ENCODE results near the gene PLS1. TPM values are rescaled to one million over a fixed set of nuclear protein-coding genes. Genes with fewer than 3 reads are reported as not detected.
"Not testable (repeated sequence)": the region's sequence is repeated elsewhere in the genome, so short reads cannot be mapped to it uniquely, and the experiment has no call there.

The PLS1 gene, protein sequence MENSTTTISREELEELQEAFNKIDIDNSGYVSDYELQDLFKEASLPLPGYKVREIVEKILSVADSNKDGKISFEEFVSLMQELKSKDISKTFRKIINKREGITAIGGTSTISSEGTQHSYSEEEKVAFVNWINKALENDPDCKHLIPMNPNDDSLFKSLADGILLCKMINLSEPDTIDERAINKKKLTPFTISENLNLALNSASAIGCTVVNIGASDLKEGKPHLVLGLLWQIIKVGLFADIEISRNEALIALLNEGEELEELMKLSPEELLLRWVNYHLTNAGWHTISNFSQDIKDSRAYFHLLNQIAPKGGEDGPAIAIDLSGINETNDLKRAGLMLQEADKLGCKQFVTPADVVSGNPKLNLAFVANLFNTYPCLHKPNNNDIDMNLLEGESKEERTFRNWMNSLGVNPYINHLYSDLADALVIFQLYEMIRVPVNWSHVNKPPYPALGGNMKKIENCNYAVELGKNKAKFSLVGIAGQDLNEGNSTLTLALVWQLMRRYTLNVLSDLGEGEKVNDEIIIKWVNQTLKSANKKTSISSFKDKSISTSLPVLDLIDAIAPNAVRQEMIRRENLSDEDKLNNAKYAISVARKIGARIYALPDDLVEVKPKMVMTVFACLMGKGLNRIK
- 4.3 TPM for polyA plus RNA-seq (2013)

- POLR2A ChIA-PET = no interaction called here
- CTCF ChIA-PET = interaction anchor here (0.7 to 1.3 kb wide), 3 partner anchors 33 to 118 kb away, joined by 3 read pairs; no protein-coding TSS in a partner anchor
- WGBS (ENCODE audit: insufficient coverage) = under 1% methylated on average over 46 of the region's 56 CpGs
- Histone ChIP-seq H3K4me3 (ENCODE audit: control insufficient read depth in 1 of 7, extremely low read depth in 1 of 7, insufficient read depth in 4 of 7, low read depth in 2 of 7, low read length in 6 of 7) (peak within 1 kb of the TSS; percentile 72 to 97 (median 87)), H3K4me1 (ENCODE audit: control extremely low read depth in 1 of 4, control insufficient read depth in 4 of 4, insufficient read depth in 4 of 4, low read length in 3 of 4) (peaks cover 6 to 29% (median 19%) of the 10 kb centered on the region in 4 experiments), H3K27ac (ENCODE audit: insufficient read depth in 1 of 2, low read depth in 1 of 2, low read length in 2 of 2, poor library complexity in 1 of 2, severe bottlenecking in 2 of 2) (peak within 1 kb of the TSS in 1 of 2 experiments; percentile 45), H3K27me3 (replicated peaks in 2 of 5; ENCODE audit: control insufficient read depth in 4 of 5, insufficient read depth in 5 of 5, low read length in 4 of 5) (no peaks in the 10 kb centered on the region), H3K36me3 (ENCODE audit: control insufficient read depth in 4 of 4, insufficient read depth in 4 of 4, low read length in 3 of 4) (no peaks in the 10 kb centered on the region), H3K9me3 (ENCODE audit: control extremely low read depth in 1 of 5, control insufficient read depth in 4 of 5, insufficient read depth in 2 of 5, low read depth in 1 of 5, low read length in 4 of 5) (no peaks in the 10 kb centered on the region)
- DNase-seq = peak; percentile 87 to 93 (median 91)
Measured at GRCh38 chr3:142595951-142596725, at the start of gene PLS1. Gene PLS1 (plus strand): TSS chr3:142596393. CDS start chr3:142664238, 67,845 bp downstream.

DNA sequence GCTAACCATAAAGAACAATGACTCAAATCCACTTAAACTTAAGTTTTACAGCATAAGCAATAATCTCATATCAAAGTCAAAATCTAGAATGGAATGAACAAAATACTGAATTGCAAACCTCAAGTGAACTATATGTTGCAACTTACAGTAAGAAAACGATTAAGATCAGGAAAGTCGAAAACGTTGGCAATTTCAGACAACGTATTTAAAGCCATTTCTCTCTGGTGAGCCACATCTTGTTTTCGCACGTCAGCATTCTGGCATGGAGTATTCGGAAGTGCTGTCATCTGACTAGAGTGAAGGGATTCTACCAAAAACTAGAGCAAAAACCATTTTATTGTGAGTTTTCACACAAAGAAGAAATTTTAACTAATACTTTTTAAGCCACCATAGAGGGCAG, 46.2 kb upstream of the PLS1 start:
- H3K27ac ChIP-seq (ENCODE audit: insufficient read depth in 1 of 2, low read depth in 1 of 2, low read length in 2 of 2, poor library complexity in 1 of 2, severe bottlenecking in 2 of 2) = no peak overlapping the region
- 97% methylated on average over 6 of the region's 7 CpGs for WGBS (ENCODE audit: insufficient coverage)
- no peaks in the 10 kb centered on the region for H3K4me1 ChIP-seq (ENCODE audit: control extremely low read depth in 1 of 4, control insufficient read depth in 4 of 4, insufficient read depth in 4 of 4, low read length in 3 of 4)
- POLR2A ChIA-PET = interaction anchor here (0.6 kb wide), 1 partner anchor 16 kb away, joined by 3 read pairs; no protein-coding TSS in a partner anchor
- CTCF ChIA-PET = no interaction called here
- H3K4me3 ChIP-seq (ENCODE audit: control insufficient read depth in 1 of 7, extremely low read depth in 1 of 7, insufficient read depth in 4 of 7, low read depth in 2 of 7, low read length in 6 of 7) = no peak overlapping the region
- H3K36me3 ChIP-seq (ENCODE audit: control insufficient read depth in 4 of 4, insufficient read depth in 4 of 4, low read length in 3 of 4) = peaks cover 19 to 60% (median 33%) of the 10 kb centered on the region in 4 experiments
- DNase-seq = no peak
- H3K9me3 ChIP-seq (ENCODE audit: control extremely low read depth in 1 of 5, control insufficient read depth in 4 of 5, insufficient read depth in 2 of 5, low read depth in 1 of 5, low read length in 4 of 5) = peaks cover 0 to 6% (median 0%) of the 10 kb centered on the region in 5 experiments
- H3K27me3 ChIP-seq (replicated peaks in 2 of 5; ENCODE audit: control insufficient read depth in 4 of 5, insufficient read depth in 5 of 5, low read length in 4 of 5) = no peaks in the 10 kb centered on the region

- H3K4me3 ChIP-seq (ENCODE audit: control insufficient read depth in 1 of 7, extremely low read depth in 1 of 7, insufficient read depth in 4 of 7, low read depth in 2 of 7, low read length in 6 of 7); H3K27ac ChIP-seq (ENCODE audit: insufficient read depth in 1 of 2, low read depth in 1 of 2, low read length in 2 of 2, poor library complexity in 1 of 2, severe bottlenecking in 2 of 2); CTCF ChIA-PET; POLR2A ChIA-PET; DNase-seq; H3K27me3 ChIP-seq (replicated peaks in 2 of 5; ENCODE audit: control insufficient read depth in 4 of 5, insufficient read depth in 5 of 5, low read length in 4 of 5); H3K4me1 ChIP-seq (ENCODE audit: control extremely low read depth in 1 of 4, control insufficient read depth in 4 of 4, insufficient read depth in 4 of 4, low read length in 3 of 4); H3K9me3 ChIP-seq (ENCODE audit: control extremely low read depth in 1 of 5, control insufficient read depth in 4 of 5, insufficient read depth in 2 of 5, low read depth in 1 of 5, low read length in 4 of 5): not testable (repeated sequence)
- WGBS (ENCODE audit: insufficient coverage) = no CpG with 5 or more reads among the region's 1 CpG
- H3K36me3 ChIP-seq (ENCODE audit: control insufficient read depth in 4 of 4, insufficient read depth in 4 of 4, low read length in 3 of 4) = peaks cover 24 to 78% (median 43%) of the 10 kb centered on the region in 4 experiments
Measured at GRCh38 chr3:142552579-142552978, 43.6 kb upstream of the PLS1 start.

- Histone ChIP-seq H3K27me3 (replicated peaks in 2 of 5; ENCODE audit: control insufficient read depth in 4 of 5, insufficient read depth in 5 of 5, low read length in 4 of 5) (no peaks in the 10 kb centered on the region), H3K9me3 (ENCODE audit: control extremely low read depth in 1 of 5, control insufficient read depth in 4 of 5, insufficient read depth in 2 of 5, low read depth in 1 of 5, low read length in 4 of 5) (peaks cover 0 to 6% (median 0%) of the 10 kb centered on the region in 5 experiments), H3K27ac (ENCODE audit: insufficient read depth in 1 of 2, low read depth in 1 of 2, low read length in 2 of 2, poor library complexity in 1 of 2, severe bottlenecking in 2 of 2) (no peak overlapping the region), H3K36me3 (ENCODE audit: control insufficient read depth in 4 of 4, insufficient read depth in 4 of 4, low read length in 3 of 4) (peaks cover 24 to 78% (median 45%) of the 10 kb centered on the region in 4 experiments), H3K4me1 (ENCODE audit: control extremely low read depth in 1 of 4, control insufficient read depth in 4 of 4, insufficient read depth in 4 of 4, low read length in 3 of 4) (no peaks in the 10 kb centered on the region), H3K4me3 (ENCODE audit: control insufficient read depth in 1 of 7, extremely low read depth in 1 of 7, insufficient read depth in 4 of 7, low read depth in 2 of 7, low read length in 6 of 7) (no peak overlapping the region)
- ChIA-PET POLR2A (no interaction called here), CTCF (interaction anchor here (0.8 kb wide), 1 partner anchor 8 kb away, joined by 3 read pairs; no protein-coding TSS in a partner anchor)
- no peak for DNase-seq
- WGBS (ENCODE audit: insufficient coverage) = 100% methylated on average over 1 of the region's 1 CpG
Measured at GRCh38 chr3:142553741-142554140, 42.5 kb upstream of the PLS1 start.

- H3K4me3 ChIP-seq (ENCODE audit: control insufficient read depth in 1 of 7, extremely low read depth in 1 of 7, insufficient read depth in 4 of 7, low read depth in 2 of 7, low read length in 6 of 7) = no peak overlapping the region
- ChIA-PET POLR2A (no interaction called here), CTCF (no interaction called here)
- no peaks in the 10 kb centered on the region for H3K27me3 ChIP-seq (replicated peaks in 2 of 5; ENCODE audit: control insufficient read depth in 4 of 5, insufficient read depth in 5 of 5, low read length in 4 of 5)
- H3K9me3 ChIP-seq (ENCODE audit: control extremely low read depth in 1 of 5, control insufficient read depth in 4 of 5, insufficient read depth in 2 of 5, low read depth in 1 of 5, low read length in 4 of 5) = no peaks in the 10 kb centered on the region
- no peaks in the 10 kb centered on the region for H3K4me1 ChIP-seq (ENCODE audit: control extremely low read depth in 1 of 4, control insufficient read depth in 4 of 4, insufficient read depth in 4 of 4, low read length in 3 of 4)
- peaks cover 20 to 69% (median 35%) of the 10 kb centered on the region in 4 experiments for H3K36me3 ChIP-seq (ENCODE audit: control insufficient read depth in 4 of 4, insufficient read depth in 4 of 4, low read length in 3 of 4)
- no peak overlapping the region for H3K27ac ChIP-seq (ENCODE audit: insufficient read depth in 1 of 2, low read depth in 1 of 2, low read length in 2 of 2, poor library complexity in 1 of 2, severe bottlenecking in 2 of 2)
- DNase-seq = no peak
Measured at GRCh38 chr3:142560118-142560517, 36.1 kb upstream of the PLS1 start.

DNA sequence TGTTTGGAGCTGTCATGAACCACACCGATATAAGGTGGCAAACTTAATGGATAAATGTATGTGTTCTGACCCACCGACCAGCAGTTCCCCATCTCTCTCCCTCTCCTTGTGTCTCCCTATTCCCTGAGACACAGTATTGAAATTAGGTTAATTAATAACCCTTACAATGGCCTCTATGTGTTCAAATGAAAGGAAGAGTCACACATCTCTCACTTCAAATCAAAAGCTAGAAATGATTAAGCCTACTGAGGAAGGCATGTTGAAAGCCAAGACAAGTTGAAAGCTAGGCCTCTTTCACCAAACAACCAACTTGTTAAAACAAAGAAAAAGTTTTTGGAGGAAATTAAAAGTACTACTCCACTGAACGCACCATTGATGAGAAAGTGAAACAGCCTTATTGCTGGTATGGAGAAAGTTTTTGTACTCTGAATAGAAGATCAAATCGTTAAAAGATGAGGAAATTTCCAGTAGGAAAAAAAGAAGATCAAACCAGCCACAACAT, 32.6 kb upstream of the PLS1 start:
- CTCF ChIA-PET = interaction anchor here (1.1 kb wide), 1 partner anchor 9 kb away, joined by 3 read pairs; no protein-coding TSS in a partner anchor
- Histone ChIP-seq H3K9me3 (ENCODE audit: control extremely low read depth in 1 of 5, control insufficient read depth in 4 of 5, insufficient read depth in 2 of 5, low read depth in 1 of 5, low read length in 4 of 5) (no peaks in the 10 kb centered on the region), H3K36me3 (ENCODE audit: control insufficient read depth in 4 of 4, insufficient read depth in 4 of 4, low read length in 3 of 4) (peaks cover 15 to 61% (median 28%) of the 10 kb centered on the region in 4 experiments), H3K27ac (ENCODE audit: insufficient read depth in 1 of 2, low read depth in 1 of 2, low read length in 2 of 2, poor library complexity in 1 of 2, severe bottlenecking in 2 of 2) (no peak overlapping the region), H3K4me3 (ENCODE audit: control insufficient read depth in 1 of 7, extremely low read depth in 1 of 7, insufficient read depth in 4 of 7, low read depth in 2 of 7, low read length in 6 of 7) (no peak overlapping the region), H3K27me3 (replicated peaks in 2 of 5; ENCODE audit: control insufficient read depth in 4 of 5, insufficient read depth in 5 of 5, low read length in 4 of 5) (no peaks in the 10 kb centered on the region), H3K4me1 (ENCODE audit: control extremely low read depth in 1 of 4, control insufficient read depth in 4 of 4, insufficient read depth in 4 of 4, low read length in 3 of 4) (no peaks in the 10 kb centered on the region)
- 100% methylated on average over 2 of the region's 4 CpGs for WGBS (ENCODE audit: insufficient coverage)
- POLR2A ChIA-PET = no interaction called here
- no peak for DNase-seq
